PC-9 (cell line): ENCODE results near the gene RASGRF1. TPM values are rescaled to one million over a fixed set of nuclear protein-coding genes. Genes with fewer than 3 reads are reported as not detected.

ENCODE experiments used
- BruUV-seq: library from RNA; stranded (reverse); fragments of 400-500 nt; replicated peaks from 2 replicates; lab custom pipeline; 2021; lab: Mats Ljungman, UMichigan
- CTCF ChIA-PET: fragments of 300-600 bp; sonication (Branson Sonifier 250); formaldehyde crosslinking; loops from one replicate; lab custom pipeline; 2022; ENCODE audit warnings: antibody characterized with exemption; lab: Charles Lee
- POLR2A ChIA-PET: fragments of 300-600 bp; sonication (Branson Sonifier 250); formaldehyde crosslinking; loops from one replicate; lab custom pipeline; 2022; ENCODE audit warnings: antibody characterized with exemption; ENCODE audit not compliant: unreplicated experiment; lab: Charles Lee
- DNase-seq, 2 experiments: peaks; one replicate each; pipeline versions ENCODE4 v3.0.0 to v3.0.0-alpha.2; 2015 to 2022; ENCODE audit warnings: mixed read lengths in 1 of 2
- H2AFZ ChIP-seq: fragments of 200-600 bp; sonication (generic); 2 replicates; pipeline ENCODE4 v1.8.1; 2017; ENCODE audit warnings: antibody characterized with exemption
- H3F3A ChIP-seq: fragments of 200-600 bp; sonication (generic); 2 replicates; pipeline ENCODE4 v1.8.1; 2017; ENCODE audit warnings: antibody characterized with exemption, mild to moderate bottlenecking, low read depth; ENCODE audit not compliant: insufficient read depth
- H3K27ac ChIP-seq: fragments of 200-600 bp; sonication (generic); 2 replicates; pipeline ENCODE4 v1.6.1; 2016; ENCODE audit warnings: mixed run types
- H3K27me3 ChIP-seq: fragments of 200-600 bp; sonication (generic); 2 replicates; pipeline ENCODE4 v1.6.1; 2016; ENCODE audit warnings: low read depth, mixed run types; ENCODE audit not compliant: insufficient read depth
- H3K36me3 ChIP-seq: fragments of 200-600 bp; sonication (generic); 2 replicates; pipeline ENCODE4 v1.6.1; 2016; ENCODE audit warnings: low read depth, mixed run types
- H3K4me1 ChIP-seq: fragments of 200-600 bp; sonication (generic); replicated peaks from 2 replicates; pipeline ENCODE4 v1.6.1; 2016; ENCODE audit warnings: mixed run types; ENCODE audit not compliant: insufficient read depth
- H3K4me2 ChIP-seq: fragments of 200-600 bp; sonication (generic); 2 replicates; pipeline ENCODE4 v1.6.1; 2017; ENCODE audit warnings: mixed run types
- H3K4me3 ChIP-seq: fragments of 200-600 bp; sonication (generic); 2 replicates; pipeline ENCODE4 v1.6.1; 2016; ENCODE audit warnings: mixed run types
- H3K79me2 ChIP-seq: fragments of 200-600 bp; sonication (generic); 2 replicates; pipeline ENCODE4 v1.6.1; 2017; ENCODE audit warnings: low read depth, mixed run types
- H3K9me2 ChIP-seq: fragments of 200-600 bp; sonication (generic); 2 replicates; pipeline ENCODE4 v1.8.1; 2017; ENCODE audit warnings: mild to moderate bottlenecking; ENCODE audit not compliant: insufficient read depth
- H3K9me3 ChIP-seq: fragments of 200-600 bp; sonication (generic); 2 replicates; pipeline ENCODE4 v1.8.1; 2016; ENCODE audit warnings: low read depth; ENCODE audit not compliant: insufficient read depth
- H4K20me1 ChIP-seq: fragments of 200-600 bp; sonication (generic); 2 replicates; pipeline ENCODE4 v1.8.1; 2017; ENCODE audit not compliant: insufficient read depth
- CTCF ChIP-seq: fragments of 200-600 bp; sonication (generic); conservative IDR thresholded peaks from 2 replicates; pipeline ENCODE4 v1.6.1; 2017; ENCODE audit warnings: mixed run types, antibody characterized with exemption, mild to moderate bottlenecking, moderate library complexity
- EZH2 ChIP-seq: fragments of 200-600 bp; sonication (generic); IDR thresholded peaks from 2 replicates; pipeline ENCODE4 v1.8.0; 2017; ENCODE audit warnings: antibody characterized with exemption, low read depth
- intact Hi-C: fragments of 100-400 bp; cut with micrococcal nuclease; formaldehyde crosslinking; loops from one replicate; pipeline ENCODE4 v1.10.0; 2022; ENCODE audit not compliant: unreplicated experiment
- total RNA-seq: library from RNA; stranded (reverse); gene quantifications from 2 replicates; pipeline ENCODE4 v1.2.3, GENCODE V29; 2021

Gene RASGRF1
- total RNA-seq, 1 experiment from 2014 or later = 6.0 TPM

- H2AFZ ChIP-seq = no peak overlapping the region
- no peak for TF ChIP-seq EZH2
- TF ChIP-seq CTCF = no peak
- CTCF ChIA-PET = no interaction called here
- H3K4me3 ChIP-seq = no peak overlapping the region
- no peaks in the 10 kb centered on the region for H4K20me1 ChIP-seq
- H3K9me2 ChIP-seq = no peaks in the 10 kb centered on the region
- intact Hi-C loops = no loop called here
- H3F3A ChIP-seq = peaks cover 26% of the 10 kb centered on the region; the same call in 1 of the 2 replicates
- DNase-seq = no peak
- peaks cover 16% of the 10 kb centered on the region for H3K36me3 ChIP-seq
- 0 out of 2 replicates have a peak, but pooled peaks cover 3% of the 10 kb centered on the region for H3K79me2 ChIP-seq
- POLR2A ChIA-PET = no interaction called here
- no peaks in the 10 kb centered on the region for H3K9me3 ChIP-seq
- no peak overlapping the region for H3K4me2 ChIP-seq
- H3K27ac ChIP-seq = no peak overlapping the region
- no peaks in the 10 kb centered on the region; the same call in 1 of the 2 replicates for H3K4me1 ChIP-seq
- BruUV-seq = no TSS peak
- no peaks in the 10 kb centered on the region for H3K27me3 ChIP-seq
Measured at GRCh38 chr15:78916088-78916487, 174.5 kb downstream of the RASGRF1 start.

GRCh38 chr15:78915341-78916087 lies 175.1 kb downstream of the RASGRF1 start:
- Histone ChIP-seq H3K36me3 (peaks cover 16% of the 10 kb centered on the region), H3K27me3 (no peaks in the 10 kb centered on the region), H3K4me1 (no peaks in the 10 kb centered on the region; the same call in 1 of the 2 replicates), H3K79me2 (0 out of 2 replicates have a peak, but pooled peaks cover 3% of the 10 kb centered on the region), H3F3A (peaks cover 26% of the 10 kb centered on the region; the same call in 1 of the 2 replicates), H4K20me1 (no peaks in the 10 kb centered on the region), H3K4me2 (no peak overlapping the region), H3K4me3 (no peak overlapping the region), H3K9me2 (no peaks in the 10 kb centered on the region), H3K9me3 (no peaks in the 10 kb centered on the region), H2AFZ (no peak overlapping the region), H3K27ac (no peak overlapping the region)
- no TSS peak for BruUV-seq
- POLR2A ChIA-PET = no interaction called here
- CTCF ChIA-PET = no interaction called here
- intact Hi-C loops = no loop called here
- TF ChIP-seq EZH2 (no peak), CTCF (no peak)
- DNase-seq = no peak

- no peak overlapping the region for H2AFZ ChIP-seq
- no peaks in the 10 kb centered on the region; the same call in 1 of the 2 replicates for H3K4me1 ChIP-seq
- no peaks in the 10 kb centered on the region for H3K27me3 ChIP-seq
- TF ChIP-seq CTCF (peak; percentile 52; the same call in 1 of the 2 replicates), EZH2 (no peak)
- no peak overlapping the region for H3K27ac ChIP-seq
- H3K4me3 ChIP-seq = no peak overlapping the region
- no TSS peak for BruUV-seq
- peaks cover 16% of the 10 kb centered on the region; the same call in 1 of the 2 replicates for H3F3A ChIP-seq
- no peaks in the 10 kb centered on the region for H3K9me2 ChIP-seq
- POLR2A ChIA-PET = interaction anchor here (0.9 kb wide), 1 partner anchor 28 kb away, joined by 8 read pairs; no protein-coding TSS in a partner anchor
- peaks cover 13% of the 10 kb centered on the region for H3K36me3 ChIP-seq
- H4K20me1 ChIP-seq = no peaks in the 10 kb centered on the region
- H3K9me3 ChIP-seq = no peaks in the 10 kb centered on the region
- DNase-seq = no peak
- H3K79me2 ChIP-seq = 0 out of 2 replicates have a peak, but pooled peaks cover 3% of the 10 kb centered on the region
- intact Hi-C loops = loop anchor here (5.0 kb wide), 1 partner anchor 63 kb away; no protein-coding TSS in a partner anchor
- CTCF ChIA-PET = interaction anchor here (0.7 kb wide), 1 partner anchor 1002 kb away, joined by 3 read pairs; no protein-coding TSS in a partner anchor
- no peak overlapping the region for H3K4me2 ChIP-seq
Measured at GRCh38 chr15:78914027-78914764, 176.4 kb downstream of the RASGRF1 start.
